HepG2 (cell line): ENCODE results near the gene HOXD4.

Source experiments
- MAFF ChIP-seq: IDR thresholded peaks from 2 replicates; pipeline ENCODE4 v1.6.1; 2011; ENCODE audit warnings: low read depth, low read length, improper control_type of control experiment
- POLR2A ChIP-seq, 2 experiments: IDR thresholded peaks; 2 replicates each; pipeline ENCODE4 v1.6.1; 2011; ENCODE audit warnings: low read depth in 2 of 2, low read length in 2 of 2, mild to moderate bottlenecking in 1 of 2, moderate library complexity in 1 of 2; ENCODE audit not compliant: insufficient read depth in 1 of 2
- TF ChIP-seq, protein P1 (sequence below): sonication (generic); formaldehyde crosslinking; IDR thresholded peaks from 2 replicates; pipeline ENCODE4 v1.4.0; 2020; ENCODE audit warnings: missing genetic modification reagents
- TF ChIP-seq, protein P2 (sequence below): sonication (generic); formaldehyde crosslinking; IDR thresholded peaks from 2 replicates; pipeline ENCODE4 v1.5.0; 2020; ENCODE audit warnings: mild to moderate bottlenecking, missing genetic modification reagents, moderate library complexity
- TF ChIP-seq, protein P3 (sequence below): sonication (generic); formaldehyde crosslinking; conservative IDR thresholded peaks from 2 replicates; pipeline ENCODE4 v1.4.0; 2020; ENCODE audit warnings: missing genetic modification reagents
- TF ChIP-seq, protein P4 (sequence below), 2 experiments: IDR thresholded peaks; 2 replicates each; pipeline ENCODE4 v1.6.1; 2011 to 2012; ENCODE audit warnings: low read length in 2 of 2, borderline replicate concordance in 1 of 2, low read depth in 1 of 2, mild to moderate bottlenecking in 1 of 2, moderate library complexity in 1 of 2
- TF ChIP-seq, protein P5 (sequence below): sonication (generic); formaldehyde crosslinking; IDR thresholded peaks from 2 replicates; pipeline ENCODE4 v1.9.0; 2021; ENCODE audit warnings: missing genetic modification reagents, borderline replicate concordance
- TF ChIP-seq, protein P6 (sequence below): sonication (generic); formaldehyde crosslinking; IDR thresholded peaks from 2 replicates; pipeline ENCODE4 v1.4.0; 2020; ENCODE audit warnings: missing genetic modification reagents

DNA sequence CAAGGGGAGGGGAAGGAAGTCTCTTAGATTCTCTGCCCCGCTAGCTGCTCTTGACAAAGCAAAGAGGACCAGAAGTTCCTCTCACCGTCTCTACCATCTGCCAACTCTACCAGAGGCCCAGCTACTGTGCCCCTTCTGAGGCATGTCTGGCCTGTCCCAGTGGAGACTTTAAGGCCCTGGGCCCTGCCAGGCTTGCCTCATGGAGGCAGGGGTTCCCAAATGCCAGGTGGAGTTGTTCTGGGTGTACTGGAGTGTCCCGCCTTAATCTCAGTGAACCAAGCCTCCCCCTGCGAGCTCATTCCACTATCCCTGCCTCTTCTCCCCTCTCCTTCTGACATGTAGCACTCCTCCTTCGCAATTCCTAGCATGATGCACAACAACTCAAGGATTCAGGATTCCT lies 49.5 kb upstream of the HOXD4 start:
- TF ChIP-seq, protein P1, sequence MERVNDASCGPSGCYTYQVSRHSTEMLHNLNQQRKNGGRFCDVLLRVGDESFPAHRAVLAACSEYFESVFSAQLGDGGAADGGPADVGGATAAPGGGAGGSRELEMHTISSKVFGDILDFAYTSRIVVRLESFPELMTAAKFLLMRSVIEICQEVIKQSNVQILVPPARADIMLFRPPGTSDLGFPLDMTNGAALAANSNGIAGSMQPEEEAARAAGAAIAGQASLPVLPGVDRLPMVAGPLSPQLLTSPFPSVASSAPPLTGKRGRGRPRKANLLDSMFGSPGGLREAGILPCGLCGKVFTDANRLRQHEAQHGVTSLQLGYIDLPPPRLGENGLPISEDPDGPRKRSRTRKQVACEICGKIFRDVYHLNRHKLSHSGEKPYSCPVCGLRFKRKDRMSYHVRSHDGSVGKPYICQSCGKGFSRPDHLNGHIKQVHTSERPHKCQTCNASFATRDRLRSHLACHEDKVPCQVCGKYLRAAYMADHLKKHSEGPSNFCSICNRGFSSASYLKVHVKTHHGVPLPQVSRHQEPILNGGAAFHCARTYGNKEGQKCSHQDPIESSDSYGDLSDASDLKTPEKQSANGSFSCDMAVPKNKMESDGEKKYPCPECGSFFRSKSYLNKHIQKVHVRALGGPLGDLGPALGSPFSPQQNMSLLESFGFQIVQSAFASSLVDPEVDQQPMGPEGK (CRISPR knock-in tag), result no peak
- TF ChIP-seq, protein P2, sequence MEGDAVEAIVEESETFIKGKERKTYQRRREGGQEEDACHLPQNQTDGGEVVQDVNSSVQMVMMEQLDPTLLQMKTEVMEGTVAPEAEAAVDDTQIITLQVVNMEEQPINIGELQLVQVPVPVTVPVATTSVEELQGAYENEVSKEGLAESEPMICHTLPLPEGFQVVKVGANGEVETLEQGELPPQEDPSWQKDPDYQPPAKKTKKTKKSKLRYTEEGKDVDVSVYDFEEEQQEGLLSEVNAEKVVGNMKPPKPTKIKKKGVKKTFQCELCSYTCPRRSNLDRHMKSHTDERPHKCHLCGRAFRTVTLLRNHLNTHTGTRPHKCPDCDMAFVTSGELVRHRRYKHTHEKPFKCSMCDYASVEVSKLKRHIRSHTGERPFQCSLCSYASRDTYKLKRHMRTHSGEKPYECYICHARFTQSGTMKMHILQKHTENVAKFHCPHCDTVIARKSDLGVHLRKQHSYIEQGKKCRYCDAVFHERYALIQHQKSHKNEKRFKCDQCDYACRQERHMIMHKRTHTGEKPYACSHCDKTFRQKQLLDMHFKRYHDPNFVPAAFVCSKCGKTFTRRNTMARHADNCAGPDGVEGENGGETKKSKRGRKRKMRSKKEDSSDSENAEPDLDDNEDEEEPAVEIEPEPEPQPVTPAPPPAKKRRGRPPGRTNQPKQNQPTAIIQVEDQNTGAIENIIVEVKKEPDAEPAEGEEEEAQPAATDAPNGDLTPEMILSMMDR (CRISPR knock-in tag), result no peak
- TF ChIP-seq POLR2A (IDR thresholded peaks at IDR 0.05; ENCODE audit: insufficient read depth in 1 of 2, low read depth in 2 of 2, low read length in 2 of 2) (no peak), MAFF (no peak)
- TF ChIP-seq, protein P3, sequence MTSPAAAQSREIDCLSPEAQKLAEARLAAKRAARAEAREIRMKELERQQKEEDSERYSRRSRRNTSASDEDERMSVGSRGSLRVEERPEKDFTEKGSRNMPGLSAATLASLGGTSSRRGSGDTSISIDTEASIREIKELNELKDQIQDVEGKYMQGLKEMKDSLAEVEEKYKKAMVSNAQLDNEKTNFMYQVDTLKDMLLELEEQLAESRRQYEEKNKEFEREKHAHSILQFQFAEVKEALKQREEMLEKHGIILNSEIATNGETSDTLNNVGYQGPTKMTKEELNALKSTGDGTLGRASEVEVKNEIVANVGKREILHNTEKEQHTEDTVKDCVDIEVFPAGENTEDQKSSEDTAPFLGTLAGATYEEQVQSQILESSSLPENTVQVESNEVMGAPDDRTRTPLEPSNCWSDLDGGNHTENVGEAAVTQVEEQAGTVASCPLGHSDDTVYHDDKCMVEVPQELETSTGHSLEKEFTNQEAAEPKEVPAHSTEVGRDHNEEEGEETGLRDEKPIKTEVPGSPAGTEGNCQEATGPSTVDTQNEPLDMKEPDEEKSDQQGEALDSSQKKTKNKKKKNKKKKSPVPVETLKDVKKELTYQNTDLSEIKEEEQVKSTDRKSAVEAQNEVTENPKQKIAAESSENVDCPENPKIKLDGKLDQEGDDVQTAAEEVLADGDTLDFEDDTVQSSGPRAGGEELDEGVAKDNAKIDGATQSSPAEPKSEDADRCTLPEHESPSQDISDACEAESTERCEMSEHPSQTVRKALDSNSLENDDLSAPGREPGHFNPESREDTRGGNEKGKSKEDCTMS (CRISPR knock-in tag), result no peak
- TF ChIP-seq, protein P4, sequence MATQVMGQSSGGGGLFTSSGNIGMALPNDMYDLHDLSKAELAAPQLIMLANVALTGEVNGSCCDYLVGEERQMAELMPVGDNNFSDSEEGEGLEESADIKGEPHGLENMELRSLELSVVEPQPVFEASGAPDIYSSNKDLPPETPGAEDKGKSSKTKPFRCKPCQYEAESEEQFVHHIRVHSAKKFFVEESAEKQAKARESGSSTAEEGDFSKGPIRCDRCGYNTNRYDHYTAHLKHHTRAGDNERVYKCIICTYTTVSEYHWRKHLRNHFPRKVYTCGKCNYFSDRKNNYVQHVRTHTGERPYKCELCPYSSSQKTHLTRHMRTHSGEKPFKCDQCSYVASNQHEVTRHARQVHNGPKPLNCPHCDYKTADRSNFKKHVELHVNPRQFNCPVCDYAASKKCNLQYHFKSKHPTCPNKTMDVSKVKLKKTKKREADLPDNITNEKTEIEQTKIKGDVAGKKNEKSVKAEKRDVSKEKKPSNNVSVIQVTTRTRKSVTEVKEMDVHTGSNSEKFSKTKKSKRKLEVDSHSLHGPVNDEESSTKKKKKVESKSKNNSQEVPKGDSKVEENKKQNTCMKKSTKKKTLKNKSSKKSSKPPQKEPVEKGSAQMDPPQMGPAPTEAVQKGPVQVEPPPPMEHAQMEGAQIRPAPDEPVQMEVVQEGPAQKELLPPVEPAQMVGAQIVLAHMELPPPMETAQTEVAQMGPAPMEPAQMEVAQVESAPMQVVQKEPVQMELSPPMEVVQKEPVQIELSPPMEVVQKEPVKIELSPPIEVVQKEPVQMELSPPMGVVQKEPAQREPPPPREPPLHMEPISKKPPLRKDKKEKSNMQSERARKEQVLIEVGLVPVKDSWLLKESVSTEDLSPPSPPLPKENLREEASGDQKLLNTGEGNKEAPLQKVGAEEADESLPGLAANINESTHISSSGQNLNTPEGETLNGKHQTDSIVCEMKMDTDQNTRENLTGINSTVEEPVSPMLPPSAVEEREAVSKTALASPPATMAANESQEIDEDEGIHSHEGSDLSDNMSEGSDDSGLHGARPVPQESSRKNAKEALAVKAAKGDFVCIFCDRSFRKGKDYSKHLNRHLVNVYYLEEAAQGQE (IDR thresholded peaks at IDR 0.05; ENCODE audit: borderline replicate concordance in 1 of 2, low read depth in 1 of 2, low read length in 2 of 2), result no peak
- TF ChIP-seq, protein P5, sequence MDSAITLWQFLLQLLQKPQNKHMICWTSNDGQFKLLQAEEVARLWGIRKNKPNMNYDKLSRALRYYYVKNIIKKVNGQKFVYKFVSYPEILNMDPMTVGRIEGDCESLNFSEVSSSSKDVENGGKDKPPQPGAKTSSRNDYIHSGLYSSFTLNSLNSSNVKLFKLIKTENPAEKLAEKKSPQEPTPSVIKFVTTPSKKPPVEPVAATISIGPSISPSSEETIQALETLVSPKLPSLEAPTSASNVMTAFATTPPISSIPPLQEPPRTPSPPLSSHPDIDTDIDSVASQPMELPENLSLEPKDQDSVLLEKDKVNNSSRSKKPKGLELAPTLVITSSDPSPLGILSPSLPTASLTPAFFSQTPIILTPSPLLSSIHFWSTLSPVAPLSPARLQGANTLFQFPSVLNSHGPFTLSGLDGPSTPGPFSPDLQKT (CRISPR knock-in tag), result no peak
- TF ChIP-seq, protein P6, sequence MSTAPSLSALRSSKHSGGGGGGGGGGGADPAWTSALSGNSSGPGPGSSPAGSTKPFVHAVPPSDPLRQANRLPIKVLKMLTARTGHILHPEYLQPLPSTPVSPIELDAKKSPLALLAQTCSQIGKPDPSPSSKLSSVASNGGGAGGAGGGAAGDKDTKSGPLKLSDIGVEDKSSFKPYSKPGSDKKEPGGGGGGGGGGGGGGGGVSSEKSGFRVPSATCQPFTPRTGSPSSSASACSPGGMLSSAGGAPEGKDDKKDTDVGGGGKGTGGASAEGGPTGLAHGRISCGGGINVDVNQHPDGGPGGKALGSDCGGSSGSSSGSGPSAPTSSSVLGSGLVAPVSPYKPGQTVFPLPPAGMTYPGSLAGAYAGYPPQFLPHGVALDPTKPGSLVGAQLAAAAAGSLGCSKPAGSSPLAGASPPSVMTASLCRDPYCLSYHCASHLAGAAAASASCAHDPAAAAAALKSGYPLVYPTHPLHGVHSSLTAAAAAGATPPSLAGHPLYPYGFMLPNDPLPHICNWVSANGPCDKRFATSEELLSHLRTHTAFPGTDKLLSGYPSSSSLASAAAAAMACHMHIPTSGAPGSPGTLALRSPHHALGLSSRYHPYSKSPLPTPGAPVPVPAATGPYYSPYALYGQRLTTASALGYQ (CRISPR knock-in tag), result no peak
